Endothelial cell of umbilical vein (primary cell): ENCODE measurements around the gene SLC25A27.

ENCODE experiments used
- EZH2 ChIP-seq: IDR thresholded peaks from 2 replicates; pipeline ENCODE4 v1.6.1; 2012; ENCODE audit warnings: borderline replicate concordance, low read depth, mild to moderate bottlenecking, moderate library complexity, low read length, inconsistent platforms; ENCODE audit not compliant: severe bottlenecking
- TF ChIP-seq, protein P1 (sequence below), 2 donors: IDR thresholded peaks; 1 replicate in 1 of 2; 2 replicates in 1 of 2; pipeline ENCODE4 v1.5.1; 2011; ENCODE audit warnings: low read length in 2 of 2, mild to moderate bottlenecking in 2 of 2, moderate library complexity in 2 of 2, control low read depth in 1 of 2, inconsistent platforms in 1 of 2, low read depth in 1 of 2; ENCODE audit not compliant: insufficient read depth in 1 of 2; ENCODE audit errors: extremely low read depth in 1 of 2

DNA sequence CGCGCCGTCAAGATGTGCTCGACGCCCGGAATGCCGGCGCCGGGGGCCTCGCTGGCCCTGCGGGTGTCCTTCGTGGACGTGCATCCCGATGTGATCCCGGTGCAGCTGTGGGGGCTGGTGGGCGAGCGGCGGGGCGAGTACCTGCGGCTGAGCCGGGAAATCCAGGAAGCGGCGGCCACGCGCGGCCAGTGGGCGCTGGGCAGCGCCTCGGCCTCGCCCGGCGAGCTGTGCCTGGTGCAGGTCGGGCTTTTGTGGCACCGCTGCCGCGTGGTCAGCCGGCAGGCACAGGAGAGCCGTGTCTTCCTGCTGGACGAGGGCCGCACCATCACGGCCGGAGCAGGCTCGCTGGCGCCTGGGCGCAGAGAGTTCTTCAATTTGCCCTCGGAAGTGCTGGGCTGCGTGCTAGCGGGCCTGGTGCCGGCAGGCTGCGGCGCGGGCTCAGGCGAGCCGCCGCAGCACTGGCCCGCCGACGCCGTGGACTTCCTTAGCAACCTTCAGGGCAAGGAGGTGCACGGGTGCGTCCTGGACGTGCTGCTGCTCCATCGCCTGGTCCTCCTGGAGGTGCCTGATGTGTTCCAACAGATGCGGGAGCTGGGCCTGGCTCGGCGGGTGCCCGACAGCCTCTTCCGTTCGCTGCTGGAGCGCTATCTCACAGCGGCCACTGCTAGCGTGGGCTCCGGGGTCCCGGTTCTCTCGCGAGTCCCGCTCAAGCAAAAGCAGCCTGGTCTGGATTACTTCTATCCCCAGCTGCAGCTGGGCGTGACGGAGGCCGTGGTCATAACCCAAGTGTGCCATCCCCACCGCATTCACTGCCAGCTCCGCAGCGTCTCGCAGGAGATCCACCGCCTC, 35.6 kb downstream of the SLC25A27 start:
- TF ChIP-seq, protein P1, sequence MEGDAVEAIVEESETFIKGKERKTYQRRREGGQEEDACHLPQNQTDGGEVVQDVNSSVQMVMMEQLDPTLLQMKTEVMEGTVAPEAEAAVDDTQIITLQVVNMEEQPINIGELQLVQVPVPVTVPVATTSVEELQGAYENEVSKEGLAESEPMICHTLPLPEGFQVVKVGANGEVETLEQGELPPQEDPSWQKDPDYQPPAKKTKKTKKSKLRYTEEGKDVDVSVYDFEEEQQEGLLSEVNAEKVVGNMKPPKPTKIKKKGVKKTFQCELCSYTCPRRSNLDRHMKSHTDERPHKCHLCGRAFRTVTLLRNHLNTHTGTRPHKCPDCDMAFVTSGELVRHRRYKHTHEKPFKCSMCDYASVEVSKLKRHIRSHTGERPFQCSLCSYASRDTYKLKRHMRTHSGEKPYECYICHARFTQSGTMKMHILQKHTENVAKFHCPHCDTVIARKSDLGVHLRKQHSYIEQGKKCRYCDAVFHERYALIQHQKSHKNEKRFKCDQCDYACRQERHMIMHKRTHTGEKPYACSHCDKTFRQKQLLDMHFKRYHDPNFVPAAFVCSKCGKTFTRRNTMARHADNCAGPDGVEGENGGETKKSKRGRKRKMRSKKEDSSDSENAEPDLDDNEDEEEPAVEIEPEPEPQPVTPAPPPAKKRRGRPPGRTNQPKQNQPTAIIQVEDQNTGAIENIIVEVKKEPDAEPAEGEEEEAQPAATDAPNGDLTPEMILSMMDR (IDR thresholded peaks at IDR 0.05; ENCODE audit: extremely low read depth in 1 of 2, insufficient read depth in 1 of 2, low read depth in 1 of 2, low read length in 2 of 2), result no peak
- TF ChIP-seq EZH2, result no peak
